HG02870 (cell line): ENCODE data around the gene NUAK2.

Experiments used
- ATAC-seq: cut with Tn5 transposase; IDR thresholded peaks from one replicate; pipeline ENCODE4 v1.9.1; 2021; ENCODE audit warnings: mild to moderate bottlenecking, moderate library complexity; ENCODE audit not compliant: unreplicated experiment

The NUAK2 gene

DNA sequence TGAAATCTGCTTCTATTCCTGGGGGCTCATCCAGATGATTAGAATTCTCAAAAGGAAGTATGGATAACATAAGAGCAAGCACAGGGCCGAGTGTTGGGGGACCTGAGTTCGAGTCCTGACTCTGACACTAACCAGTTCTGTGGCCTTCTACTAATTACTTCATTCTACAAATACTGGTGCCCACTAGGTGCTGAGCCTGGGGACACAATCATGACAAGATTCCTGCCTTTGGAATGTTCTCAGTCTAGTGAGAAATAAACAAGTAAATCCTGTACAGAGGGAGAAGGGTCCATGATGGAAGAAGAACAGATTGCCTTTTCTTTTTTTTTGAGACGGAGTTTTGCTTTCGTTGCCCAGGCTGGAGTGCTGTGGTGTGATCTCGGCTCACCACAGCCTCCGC is 2.2 kb upstream of the NUAK2 start:
- no peak for ATAC-seq

DNA sequence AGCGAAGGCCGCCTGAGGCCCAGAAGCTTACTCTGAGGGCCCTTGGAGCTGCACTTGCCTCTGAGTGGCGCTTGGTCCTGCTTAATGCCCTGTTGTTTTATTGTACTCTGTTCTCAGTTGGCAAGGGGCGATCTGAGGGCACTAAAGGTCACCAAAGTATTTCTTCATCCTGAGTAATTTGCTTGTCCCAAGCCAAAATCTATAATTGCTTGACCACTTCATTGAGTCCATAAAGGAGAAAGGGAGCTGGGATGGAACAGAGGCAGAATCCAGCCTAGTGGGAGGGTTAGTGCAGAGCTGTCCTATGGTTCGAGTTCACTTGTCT is 376 bp upstream of the NUAK2 start:
- ATAC-seq, result no peak

DNA sequence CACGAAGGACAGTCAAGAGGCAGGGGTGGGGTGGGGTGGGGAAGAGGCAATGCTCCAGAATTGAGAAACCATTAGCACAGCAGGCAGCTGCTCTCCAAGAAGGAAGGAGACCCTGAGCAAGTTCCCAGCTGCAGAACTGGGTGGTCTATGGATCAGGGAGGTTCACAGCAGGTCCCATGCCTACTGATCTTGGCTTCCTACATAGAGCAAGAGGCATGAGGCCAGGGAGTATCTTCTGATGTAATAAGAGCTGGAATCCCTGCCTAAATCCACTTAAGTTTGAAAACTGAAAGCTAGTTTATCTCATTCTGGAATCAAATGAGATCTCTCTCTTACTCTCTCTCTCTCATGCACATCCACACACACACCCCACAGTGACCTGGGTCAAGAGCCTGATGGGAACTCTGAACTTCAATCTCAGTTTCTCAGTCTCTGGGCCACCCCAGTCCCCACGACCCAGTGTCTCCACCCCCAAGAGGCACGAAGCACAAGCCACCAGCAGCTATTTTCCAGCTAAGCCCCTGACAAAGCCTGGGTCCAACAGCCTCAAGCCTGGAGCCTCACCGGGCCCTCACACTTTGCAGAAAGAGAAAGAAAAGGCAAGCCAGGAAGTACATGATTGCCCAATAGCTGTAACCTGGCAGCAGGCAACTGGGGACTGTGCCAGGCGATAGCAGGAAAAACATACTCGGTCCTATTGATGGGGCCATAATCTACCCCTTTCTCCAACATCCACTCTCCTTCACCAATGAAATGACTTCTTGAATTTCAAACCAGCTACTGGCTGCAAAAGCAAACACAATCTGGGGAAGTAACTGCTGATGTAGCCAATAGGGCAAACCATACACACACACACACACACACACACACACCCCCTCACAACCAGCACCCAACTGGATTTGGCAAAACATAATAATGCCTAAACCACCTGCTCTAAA is 2.2 kb downstream of the NUAK2 start:
- ATAC-seq, result no peak

DNA sequence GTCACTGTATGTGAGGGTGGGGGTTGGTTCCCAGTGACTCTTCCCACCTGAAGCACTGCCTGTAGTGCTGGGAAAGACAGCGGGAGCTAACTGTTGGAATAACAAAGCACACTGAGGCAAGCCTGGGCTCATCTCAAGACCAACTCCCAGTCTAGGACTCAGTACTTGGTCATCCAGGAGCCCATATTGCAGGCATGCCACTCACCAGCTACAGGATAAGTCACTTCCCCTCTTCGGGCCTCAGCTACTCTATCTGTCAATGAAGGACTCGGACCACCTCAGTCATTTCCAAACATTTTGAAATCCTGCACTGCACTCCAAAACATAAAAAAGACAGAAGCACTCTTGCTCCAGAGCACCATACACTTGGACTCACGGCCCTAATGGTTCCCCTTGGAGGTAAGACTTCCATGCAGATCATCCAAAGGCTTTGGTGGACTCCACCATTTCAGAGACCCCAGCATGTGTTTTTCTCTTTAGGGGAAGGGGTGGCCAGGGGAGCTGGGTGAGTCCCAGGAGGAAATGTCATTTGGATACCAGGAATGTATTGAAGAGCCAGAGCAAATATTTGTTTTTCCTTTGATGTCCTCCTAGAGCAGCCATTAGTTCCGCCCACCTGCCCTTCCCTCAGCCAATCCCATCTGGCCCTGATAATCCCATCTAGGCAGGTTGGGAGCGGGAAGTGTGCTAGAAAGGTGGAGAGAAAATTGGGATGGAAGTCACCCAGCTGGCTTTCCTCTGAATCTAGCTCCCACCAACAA is 3.1 kb downstream of the NUAK2 start:
- ATAC-seq, result no peak

DNA sequence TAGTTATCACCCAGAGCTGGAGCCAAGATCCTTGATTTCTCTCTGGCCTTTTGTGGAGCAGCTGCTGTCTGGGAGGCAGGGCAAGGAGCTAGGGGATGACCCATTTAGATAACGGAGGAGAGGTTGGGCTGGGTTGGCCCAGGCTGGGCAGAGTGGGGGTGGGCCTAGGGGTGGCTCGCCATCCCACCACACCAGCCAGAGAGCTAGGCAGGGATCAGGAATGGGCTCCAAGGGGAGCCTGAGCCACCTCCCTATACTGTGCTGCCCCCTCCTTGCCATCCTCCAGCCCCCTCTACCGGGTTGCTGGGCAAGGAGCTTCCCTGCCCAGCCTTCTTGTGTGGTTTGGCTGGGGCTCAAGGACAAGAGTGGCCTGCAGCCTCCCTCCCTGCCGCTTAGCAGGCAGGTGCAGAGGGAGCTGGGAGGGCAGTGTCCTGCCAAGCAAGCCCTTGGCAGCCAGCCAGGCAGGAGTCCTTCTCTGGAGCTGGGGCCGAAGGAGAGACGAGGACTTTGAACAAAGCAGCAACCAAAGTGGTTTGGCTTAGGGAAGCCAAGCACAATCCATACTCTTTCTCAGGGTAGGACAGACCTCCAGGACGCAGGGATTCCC is 4.1 kb downstream of the NUAK2 start:
- ATAC-seq, result no peak

DNA sequence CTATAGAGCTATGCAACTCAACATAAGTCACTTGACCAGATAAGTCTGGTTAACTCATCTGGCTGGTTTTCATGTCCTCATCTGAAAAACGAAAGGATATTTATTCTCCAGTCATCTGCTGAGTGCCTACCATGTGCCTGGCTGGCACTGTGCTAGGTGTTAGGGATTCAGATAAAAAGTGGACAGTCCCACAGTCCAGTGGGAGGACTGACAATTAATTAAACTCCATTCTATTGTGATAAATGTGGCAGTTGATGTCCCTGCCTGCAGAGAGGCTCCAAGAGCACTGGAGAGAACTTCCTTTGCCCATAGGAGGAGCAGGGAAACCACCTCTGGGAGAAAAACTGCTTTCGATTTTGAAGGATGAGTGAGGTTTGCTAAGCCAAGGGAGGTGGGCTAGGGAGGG is 5.4 kb downstream of the NUAK2 start:
- ATAC-seq, result no peak

DNA sequence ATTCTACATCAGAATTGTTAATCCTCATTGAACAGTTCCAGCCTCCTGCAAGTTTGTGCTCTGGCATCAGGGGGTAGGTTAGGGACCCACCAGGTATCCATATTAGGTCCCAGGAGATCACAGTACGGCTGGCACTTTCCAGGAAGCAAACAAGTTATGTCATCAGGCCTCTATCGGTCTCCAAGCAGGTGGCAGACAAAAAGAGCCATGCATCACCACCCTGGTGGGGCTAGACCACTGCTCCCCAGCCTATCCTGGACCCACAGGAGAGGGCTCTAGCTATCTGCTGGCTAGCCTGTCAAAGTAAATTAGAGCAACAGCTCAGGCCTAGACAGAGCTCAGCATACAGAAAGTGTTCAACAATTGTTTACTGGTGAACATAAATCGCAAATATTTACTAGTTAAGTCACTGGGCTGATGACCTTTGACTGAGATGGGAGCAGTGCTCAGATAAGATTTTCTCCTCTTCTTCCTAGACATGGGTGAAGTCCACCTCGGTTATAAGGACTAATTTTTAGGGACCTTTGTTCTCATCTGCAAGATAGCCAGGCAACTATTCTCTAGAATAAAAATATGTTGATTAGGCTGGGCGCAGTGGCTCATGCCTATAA is 6.4 kb downstream of the NUAK2 start:
- ATAC-seq, result no peak

DNA sequence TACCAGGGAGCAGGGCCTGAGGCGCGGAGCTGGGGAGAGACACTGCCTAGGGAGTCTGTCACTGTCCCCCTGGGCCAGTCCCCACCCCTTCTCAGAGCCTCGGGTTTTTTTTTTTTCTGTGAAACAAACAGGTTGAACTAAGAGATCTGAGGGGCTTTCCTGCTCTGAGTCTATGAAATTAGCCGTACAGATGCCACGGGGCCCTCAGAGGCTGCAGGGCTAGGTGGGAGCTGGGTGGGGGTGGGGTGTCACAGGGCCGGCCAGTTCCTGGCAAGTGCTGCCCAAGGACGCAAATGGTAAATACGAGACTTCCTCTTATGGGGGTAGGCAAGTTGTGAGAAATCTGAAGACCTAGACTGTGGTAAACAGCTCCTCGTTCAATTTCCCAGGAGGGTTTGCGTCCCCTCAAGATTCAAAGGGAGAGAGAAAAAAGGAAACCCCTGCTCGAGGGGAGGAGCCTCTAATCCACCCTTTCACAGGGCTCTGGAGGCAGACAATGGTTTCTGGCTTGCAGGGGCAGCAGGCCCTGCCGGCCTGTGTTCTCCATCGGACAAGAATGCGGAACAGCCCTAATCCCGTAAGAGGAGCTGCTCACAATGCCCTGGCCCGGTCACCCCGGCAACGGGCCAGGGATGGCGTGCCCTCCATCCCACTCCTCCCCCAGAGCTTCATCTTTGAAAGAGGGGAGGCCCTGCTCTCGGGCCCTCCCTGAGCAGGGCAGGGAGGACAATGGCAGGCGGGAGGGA is 7.8 kb downstream of the NUAK2 start:
- ATAC-seq, result no peak

DNA sequence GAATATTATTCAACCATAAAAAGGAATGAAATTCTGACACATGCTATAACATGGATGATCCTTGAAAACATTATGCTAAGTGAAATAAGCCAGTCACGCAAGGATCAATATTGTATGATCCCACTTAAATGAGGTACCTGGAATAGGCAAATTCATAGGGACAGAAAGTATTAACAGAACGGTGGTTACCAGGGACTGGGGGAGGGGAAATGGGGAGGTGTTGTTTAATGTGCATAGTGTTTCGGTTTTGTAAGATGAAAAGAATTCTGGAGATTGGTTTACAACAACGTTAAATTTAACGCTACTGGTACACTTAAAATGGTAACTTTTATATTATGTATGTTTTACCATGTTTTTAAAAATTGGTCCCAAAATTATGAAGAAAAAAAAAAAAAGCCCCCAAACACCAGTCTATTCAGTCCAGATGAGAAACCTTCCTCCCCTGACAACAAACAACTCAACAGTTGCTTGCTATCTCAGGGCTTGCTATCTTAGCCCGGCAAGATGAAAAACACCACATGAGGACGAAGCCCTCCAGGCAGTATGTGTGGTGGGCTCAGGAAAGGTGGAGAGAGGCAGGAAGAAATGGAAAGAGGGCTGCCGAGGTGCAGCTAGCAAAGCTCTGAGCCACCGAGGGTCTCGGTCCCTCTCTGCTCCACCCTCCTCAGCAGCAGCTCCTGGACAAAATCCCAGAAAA is 8.5 kb downstream of the NUAK2 start:
- no peak for ATAC-seq

DNA sequence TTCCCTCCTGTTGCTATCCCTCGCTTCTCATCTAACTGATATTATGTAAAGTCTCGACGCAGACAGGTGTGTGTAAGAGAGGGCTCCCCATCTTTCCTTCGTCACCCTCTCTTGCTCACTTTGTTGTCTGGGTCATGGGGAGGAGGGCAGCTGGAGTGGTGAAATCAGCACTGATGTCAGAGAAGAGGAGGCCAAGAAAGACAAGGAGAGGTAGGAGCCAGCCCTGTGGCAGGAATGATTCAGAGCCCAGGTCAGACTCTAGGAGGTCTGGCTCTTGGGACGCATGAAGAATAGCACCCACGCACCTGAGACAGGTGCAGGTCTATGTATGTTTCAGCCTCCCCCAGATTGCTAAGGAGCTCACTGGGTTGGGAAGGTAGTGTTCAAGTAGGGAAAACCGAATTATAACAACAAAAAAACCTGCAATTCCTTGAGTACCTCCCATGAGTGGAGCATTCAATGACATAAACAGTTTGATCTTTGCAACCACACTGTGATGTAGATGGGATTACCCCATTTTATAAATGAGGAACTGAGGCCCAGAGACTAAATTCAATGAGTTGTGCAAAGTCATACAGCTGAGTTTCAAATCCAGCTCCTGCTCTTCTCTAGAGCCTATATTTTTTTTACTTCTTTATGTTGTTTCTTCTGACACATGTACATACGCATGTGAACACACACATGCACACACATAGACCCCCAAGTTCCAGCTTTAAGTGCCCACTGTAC is 10.4 kb downstream of the NUAK2 start:
- ATAC-seq, result no peak

DNA sequence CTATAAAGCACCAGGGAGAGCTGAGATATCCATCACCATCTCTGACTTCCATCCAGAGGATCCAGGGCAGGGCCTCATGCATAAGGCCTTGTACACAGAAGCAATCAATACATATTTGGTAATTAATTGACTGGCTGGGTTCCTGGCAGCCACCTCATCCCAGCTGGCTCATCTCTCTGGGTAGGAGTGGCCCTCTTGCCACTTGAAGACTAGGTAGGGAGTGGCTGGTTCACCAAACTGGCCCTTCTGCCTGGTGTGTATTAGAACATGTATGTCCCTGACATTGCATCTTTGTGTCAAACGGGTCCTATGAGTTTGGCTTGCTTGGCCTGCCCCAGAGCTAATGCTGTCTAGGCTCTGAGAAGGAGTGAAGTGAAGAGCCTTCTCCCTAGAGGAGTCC is 11.8 kb downstream of the NUAK2 start:
- ATAC-seq, result no peak

DNA sequence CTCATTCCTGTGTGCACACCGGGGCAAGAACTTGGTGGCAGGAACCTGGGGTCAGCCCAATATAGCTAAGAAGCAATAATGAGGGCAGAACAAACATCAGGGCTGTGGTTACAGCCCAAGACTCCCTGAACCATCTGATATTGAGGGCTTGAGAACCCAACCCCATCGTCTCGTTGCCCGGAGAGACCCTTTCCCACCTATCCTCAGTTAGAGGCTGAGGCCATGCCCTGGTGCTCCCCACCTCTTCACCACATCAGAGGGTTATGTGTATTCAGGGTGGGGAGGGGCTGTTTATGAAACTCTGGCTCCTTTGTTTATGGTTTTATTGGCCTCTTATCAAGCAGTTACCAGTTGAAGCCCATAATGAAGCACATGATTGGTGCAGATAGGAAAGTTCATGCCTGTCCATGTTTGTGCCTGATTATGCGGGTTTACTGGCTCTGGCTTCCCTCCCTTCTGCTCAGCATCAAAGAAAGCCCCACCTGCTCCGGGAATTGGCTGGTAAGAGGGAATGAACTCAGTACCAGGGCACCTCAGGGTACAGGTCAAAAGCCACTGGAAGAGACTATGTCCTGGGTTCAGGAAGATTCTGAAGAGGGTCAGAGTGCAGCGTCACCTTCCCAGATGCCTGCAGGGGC is 14.5 kb downstream of the NUAK2 start:
- no peak for ATAC-seq

DNA sequence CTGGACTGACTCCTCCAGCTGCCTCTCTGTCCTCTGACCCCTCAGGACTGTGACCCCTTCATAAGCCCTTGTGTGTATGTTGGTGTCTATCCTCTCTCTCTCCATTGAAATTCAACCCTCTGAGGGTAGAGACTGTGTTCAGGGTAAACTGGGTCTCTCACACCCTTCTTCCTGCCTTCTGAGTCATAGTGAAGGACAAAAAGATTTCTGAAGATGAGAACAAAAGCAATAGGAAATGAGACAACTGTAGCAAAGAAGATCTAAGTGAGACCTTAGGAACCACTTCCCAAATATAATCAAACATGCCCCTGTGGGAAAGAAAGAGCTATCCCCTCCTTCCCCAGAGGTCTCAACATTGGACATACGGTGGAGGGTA is 16.9 kb downstream of the NUAK2 start:
- ATAC-seq, result no peak

DNA sequence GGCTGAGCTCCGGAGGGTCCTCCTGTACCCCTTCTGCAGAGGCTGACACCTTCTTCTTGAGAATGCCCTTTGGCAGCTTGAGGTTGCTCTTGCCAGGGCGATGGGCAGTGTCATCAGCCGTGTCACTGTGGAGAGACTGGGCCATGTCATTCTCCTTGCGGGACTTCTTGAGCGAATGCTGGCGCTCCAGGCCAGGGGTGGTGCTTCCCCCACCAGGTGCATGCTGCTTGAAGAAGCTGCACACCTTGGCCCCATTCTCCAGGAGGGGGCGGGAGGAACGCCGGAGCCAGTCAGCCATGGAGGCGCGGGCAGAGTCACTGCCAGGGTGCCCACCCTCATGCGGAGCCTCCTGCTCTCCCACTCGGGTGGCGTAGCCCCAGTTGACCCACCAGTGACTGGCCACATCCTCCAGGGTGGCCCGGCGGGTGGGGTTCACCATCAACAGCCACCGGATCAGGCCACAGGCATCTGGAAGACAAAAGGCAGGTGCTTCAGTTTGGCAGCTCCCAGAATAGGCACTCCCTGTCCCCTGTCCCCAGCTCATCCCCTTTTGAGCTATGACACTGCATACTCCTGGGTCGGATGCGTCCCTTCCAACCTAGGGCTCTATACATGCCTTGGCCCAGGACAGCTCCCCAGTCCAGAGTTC is 17.4 kb downstream of the NUAK2 start:
- ATAC-seq, result no peak

DNA sequence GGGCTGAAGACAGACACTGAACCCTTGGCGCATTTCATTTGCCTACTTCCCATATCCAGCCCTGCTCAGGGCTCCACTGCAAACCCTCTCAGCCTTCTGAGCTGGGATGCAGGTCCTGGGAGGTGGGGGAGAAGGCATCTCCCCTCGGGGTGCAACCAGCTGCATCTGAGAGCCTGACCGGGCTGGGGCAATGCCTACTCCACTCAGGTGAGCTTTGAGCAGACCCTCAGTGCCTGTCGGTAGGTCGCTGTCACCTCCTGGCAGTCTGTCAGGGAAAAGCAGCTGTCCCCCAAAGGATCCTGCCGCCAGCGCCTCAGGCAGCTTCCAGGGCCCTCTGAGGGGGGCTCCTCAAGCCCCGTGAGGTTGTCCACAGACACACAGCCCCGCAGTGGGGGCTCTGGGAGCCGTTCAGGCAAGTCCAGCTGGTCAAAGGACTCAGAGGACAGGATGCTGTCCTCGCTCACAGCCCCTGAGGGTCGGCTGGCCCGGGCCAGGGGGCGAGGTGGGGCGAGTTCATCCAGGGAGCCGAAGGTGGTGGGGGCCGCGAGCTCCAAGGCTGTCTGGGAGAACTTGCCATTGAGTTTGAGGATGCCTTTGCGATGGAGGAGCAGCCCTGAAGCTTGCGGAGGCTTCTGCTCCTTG is 18.2 kb downstream of the NUAK2 start:
- no peak for ATAC-seq

DNA sequence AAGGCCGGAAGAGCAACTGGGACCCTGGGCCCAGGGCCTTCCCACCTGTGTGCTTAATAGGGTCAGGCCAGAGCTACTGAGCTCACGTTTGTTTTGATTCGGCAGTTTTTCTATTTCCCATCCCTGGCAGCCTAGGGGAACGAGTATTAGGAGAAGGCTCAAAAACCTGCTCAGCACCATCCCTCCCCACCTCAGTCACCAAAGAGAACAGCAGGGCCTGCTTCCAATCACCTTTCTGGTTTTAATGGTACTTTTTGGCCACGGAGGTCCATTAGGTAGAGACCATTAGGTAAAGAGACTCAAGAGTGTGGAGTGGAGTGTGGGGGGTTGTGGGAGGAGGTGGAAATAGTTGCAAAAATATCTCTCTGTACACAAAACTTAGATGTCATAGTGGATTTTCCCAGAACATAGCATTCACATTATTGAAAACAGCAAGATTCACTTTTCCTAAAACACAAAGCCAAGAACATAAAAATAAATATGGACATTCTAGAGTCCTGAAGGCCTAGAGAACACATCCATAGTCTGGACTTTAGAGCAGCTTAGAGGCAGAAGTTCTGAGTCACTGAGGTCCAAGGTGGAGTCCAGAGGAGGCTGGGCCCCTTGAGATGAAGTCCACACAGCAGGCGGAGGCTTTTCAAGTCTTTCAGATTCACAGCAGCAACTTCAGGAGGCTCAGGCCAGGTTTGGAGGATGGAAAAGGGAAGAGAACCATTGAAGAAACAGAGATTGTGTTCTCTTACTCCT is 19.5 kb downstream of the NUAK2 start:
- ATAC-seq, result no peak

DNA sequence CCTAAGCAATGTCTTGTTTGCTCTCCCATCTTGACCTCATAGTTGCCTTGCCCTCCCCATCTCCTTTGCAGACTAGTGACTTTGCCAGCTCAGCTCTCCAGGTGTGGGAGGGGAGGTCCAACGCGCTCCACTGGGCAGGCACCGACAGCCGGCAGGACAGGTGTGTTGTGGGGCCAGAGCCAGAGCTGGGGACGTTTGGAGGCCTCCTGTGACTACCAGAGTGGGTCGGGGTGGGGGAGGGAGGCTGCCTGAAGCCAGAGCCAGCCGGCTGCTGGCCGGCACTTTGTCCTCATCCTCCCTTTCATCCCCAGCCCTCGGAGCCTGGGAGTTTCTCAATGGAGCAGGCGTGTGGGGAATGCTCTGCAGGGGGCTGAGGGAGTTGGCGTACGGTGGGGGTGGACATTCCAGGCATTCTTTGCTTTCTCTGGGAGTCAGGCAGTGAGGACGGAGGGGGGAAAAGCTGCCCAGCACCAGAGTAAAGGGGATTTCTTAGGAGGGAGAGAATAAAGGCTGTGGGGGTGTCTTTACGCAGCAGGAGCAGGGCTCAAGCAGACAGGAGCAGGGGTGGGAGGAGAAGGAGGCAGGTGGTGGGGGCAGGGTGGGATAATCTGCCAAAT is 20.2 kb downstream of the NUAK2 start:
- ATAC-seq, result no peak
